NB4 (cell line): ENCODE data around the gene SHOX.

Source experiments
- POLR2A ChIP-seq: IDR thresholded peaks from 2 replicates; pipeline ENCODE4 v1.6.1; 2011; ENCODE audit warnings: mild to moderate bottlenecking; ENCODE audit not compliant: insufficient read length; ENCODE audit errors: extremely low read depth
- TF ChIP-seq, protein P1 (sequence below): IDR thresholded peaks from one replicate; pipeline ENCODE4 v1.5.1; 2012; ENCODE audit warnings: low read depth, low read length

DNA sequence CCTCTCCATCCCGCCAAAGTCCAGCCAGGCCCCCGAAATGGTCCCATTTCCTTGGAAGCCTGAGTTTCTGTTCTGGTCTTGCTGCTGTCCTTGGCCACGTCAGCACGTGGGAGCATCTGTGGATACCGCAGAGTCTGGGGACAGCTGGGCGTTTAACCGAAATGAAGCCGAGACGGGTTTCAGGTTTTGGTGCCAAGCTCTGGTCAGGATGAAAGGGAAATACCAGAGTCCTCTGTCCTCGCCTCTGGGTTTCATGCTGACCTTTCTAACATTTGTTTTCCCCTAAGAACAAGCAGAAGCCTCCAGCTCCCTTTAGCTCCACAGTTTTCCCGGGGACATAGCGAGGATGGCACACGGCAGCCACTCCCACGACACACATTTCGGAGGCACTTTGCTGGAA, 19.7 kb downstream of the SHOX start:
- TF ChIP-seq, protein P1, sequence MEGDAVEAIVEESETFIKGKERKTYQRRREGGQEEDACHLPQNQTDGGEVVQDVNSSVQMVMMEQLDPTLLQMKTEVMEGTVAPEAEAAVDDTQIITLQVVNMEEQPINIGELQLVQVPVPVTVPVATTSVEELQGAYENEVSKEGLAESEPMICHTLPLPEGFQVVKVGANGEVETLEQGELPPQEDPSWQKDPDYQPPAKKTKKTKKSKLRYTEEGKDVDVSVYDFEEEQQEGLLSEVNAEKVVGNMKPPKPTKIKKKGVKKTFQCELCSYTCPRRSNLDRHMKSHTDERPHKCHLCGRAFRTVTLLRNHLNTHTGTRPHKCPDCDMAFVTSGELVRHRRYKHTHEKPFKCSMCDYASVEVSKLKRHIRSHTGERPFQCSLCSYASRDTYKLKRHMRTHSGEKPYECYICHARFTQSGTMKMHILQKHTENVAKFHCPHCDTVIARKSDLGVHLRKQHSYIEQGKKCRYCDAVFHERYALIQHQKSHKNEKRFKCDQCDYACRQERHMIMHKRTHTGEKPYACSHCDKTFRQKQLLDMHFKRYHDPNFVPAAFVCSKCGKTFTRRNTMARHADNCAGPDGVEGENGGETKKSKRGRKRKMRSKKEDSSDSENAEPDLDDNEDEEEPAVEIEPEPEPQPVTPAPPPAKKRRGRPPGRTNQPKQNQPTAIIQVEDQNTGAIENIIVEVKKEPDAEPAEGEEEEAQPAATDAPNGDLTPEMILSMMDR: no peak
- TF ChIP-seq POLR2A: no peak
